ENCODE measurements around the gene PLCB1.
"Not testable (repeated sequence)": the region's sequence is repeated elsewhere in the genome, so short reads cannot be mapped to it uniquely, and the experiment has no call there.

Gene PLCB1

GRCh38 chr20:8095648-8096572, 36.2 kb upstream of the PLCB1 start:
- H3K4me3 ChIP-seq (replicated peaks; ENCODE audit: low read depth, low read length) = no peak overlapping the region
- TF ChIP-seq CTCF (IDR thresholded peaks at IDR 0.05; ENCODE audit: insufficient read depth, low read length, poor library complexity, severe bottlenecking) = no peak
- DNase-seq (ENCODE audit: extremely low read depth, insufficient read length) = no peak
- no peaks in the 10 kb centered on the region for H3K27me3 ChIP-seq (replicated peaks; ENCODE audit: control insufficient read depth, insufficient read depth, low read length)
- no peaks in the 10 kb centered on the region for H3K36me3 ChIP-seq (ENCODE audit: control insufficient read depth, insufficient read depth, low read length)

GRCh38 chr20:8097307-8097706, 34.8 kb upstream of the PLCB1 start:
- Histone ChIP-seq H3K4me3 (replicated peaks; ENCODE audit: low read depth, low read length) (no peak overlapping the region), H3K27me3 (replicated peaks; ENCODE audit: control insufficient read depth, insufficient read depth, low read length) (no peaks in the 10 kb centered on the region), H3K36me3 (ENCODE audit: control insufficient read depth, insufficient read depth, low read length) (no peaks in the 10 kb centered on the region)
- no peak for TF ChIP-seq CTCF (IDR thresholded peaks at IDR 0.05; ENCODE audit: insufficient read depth, low read length, poor library complexity, severe bottlenecking)
- DNase-seq (ENCODE audit: extremely low read depth, insufficient read length) = no peak

- Histone ChIP-seq H3K4me3 (replicated peaks; ENCODE audit: low read depth, low read length) (no peak overlapping the region), H3K27me3 (replicated peaks; ENCODE audit: control insufficient read depth, insufficient read depth, low read length) (no peaks in the 10 kb centered on the region), H3K36me3 (ENCODE audit: control insufficient read depth, insufficient read depth, low read length) (no peaks in the 10 kb centered on the region)
- DNase-seq (ENCODE audit: extremely low read depth, insufficient read length) = no peak
- TF ChIP-seq CTCF (IDR thresholded peaks at IDR 0.05; ENCODE audit: insufficient read depth, low read length, poor library complexity, severe bottlenecking) = no peak
These were observed 27.8 kb upstream of the PLCB1 start for GRCh38 chr20:8104252-8104651.

- not testable (repeated sequence) for H3K4me3 ChIP-seq (replicated peaks; ENCODE audit: low read depth, low read length); DNase-seq (ENCODE audit: extremely low read depth, insufficient read length); H3K36me3 ChIP-seq (ENCODE audit: control insufficient read depth, insufficient read depth, low read length); H3K27me3 ChIP-seq (replicated peaks; ENCODE audit: control insufficient read depth, insufficient read depth, low read length)
These were observed 17.5 kb upstream of the PLCB1 start for GRCh38 chr20:8114612-8115011.

DNA sequence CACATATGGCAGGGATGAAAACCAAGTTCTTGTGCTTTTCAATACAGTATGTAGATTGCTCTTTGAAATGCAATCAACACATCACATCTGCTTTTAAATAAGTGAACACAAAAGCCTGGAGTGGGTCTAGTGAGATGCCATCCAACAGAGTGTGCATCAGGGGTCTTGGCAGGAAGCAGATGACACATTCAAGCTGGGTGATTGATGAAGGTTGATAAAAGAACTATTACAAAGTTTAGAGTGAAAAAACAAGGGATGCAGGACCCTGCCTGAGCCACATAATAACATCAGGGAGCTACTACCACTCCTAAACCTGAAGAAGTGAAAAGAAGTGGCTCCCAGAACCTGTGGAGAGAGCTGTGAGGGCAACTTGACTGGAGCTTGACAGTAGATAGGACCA, 16.6 kb upstream of the PLCB1 start:
- Histone ChIP-seq H3K36me3 (ENCODE audit: control insufficient read depth, insufficient read depth, low read length) (no peaks in the 10 kb centered on the region), H3K4me3 (replicated peaks; ENCODE audit: low read depth, low read length) (no peak overlapping the region), H3K27me3 (replicated peaks; ENCODE audit: control insufficient read depth, insufficient read depth, low read length) (no peaks in the 10 kb centered on the region)
- TF ChIP-seq CTCF (IDR thresholded peaks at IDR 0.05; ENCODE audit: insufficient read depth, low read length, poor library complexity, severe bottlenecking) = no peak
- DNase-seq (ENCODE audit: extremely low read depth, insufficient read length) = no peak

- no peak for TF ChIP-seq CTCF (IDR thresholded peaks at IDR 0.05; ENCODE audit: insufficient read depth, low read length, poor library complexity, severe bottlenecking)
- Histone ChIP-seq H3K27me3 (replicated peaks; ENCODE audit: control insufficient read depth, insufficient read depth, low read length) (no peaks in the 10 kb centered on the region), H3K36me3 (ENCODE audit: control insufficient read depth, insufficient read depth, low read length) (no peaks in the 10 kb centered on the region), H3K4me3 (replicated peaks; ENCODE audit: low read depth, low read length) (no peak overlapping the region)
- DNase-seq (ENCODE audit: extremely low read depth, insufficient read length) = no peak
These were observed 15.8 kb upstream of the PLCB1 start for GRCh38 chr20:8116067-8116811.

Data from GM06990 (cell line).